ENCODE measurements around the gene GIGYF2. TPM values are rescaled to one million over a fixed set of nuclear protein-coding genes. Genes with fewer than 3 reads are reported as not detected.

GIGYF2 gene
- total RNA-seq, 1 experiment from 2014 or later, result 40.4 TPM

DNA sequence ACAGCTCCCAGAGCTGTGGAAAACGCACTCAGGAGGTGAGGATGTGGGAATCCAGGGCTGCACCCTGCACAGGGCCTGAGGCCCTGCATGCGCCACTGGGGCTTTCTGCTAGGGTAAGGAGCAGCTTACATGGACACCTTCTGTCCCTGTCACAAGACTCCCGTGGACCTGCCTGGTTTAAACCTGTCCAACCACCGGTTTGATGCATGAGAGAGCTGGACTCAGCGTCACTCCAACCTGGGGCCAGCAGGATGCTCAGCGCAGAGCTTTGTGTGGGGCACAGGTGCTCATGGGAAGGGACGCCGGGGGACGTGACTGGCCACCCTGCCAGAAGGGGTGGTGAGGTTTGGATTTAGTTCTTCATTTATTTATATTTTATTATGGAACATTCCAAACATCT lies 197.1 kb downstream of the GIGYF2 start:
- CTCF ChIA-PET, result no interaction called here
- intact Hi-C loops (cut with micrococcal nuclease; ENCODE audit: unreplicated experiment), result no loop called here
- Mint-ChIP-seq H3K9me3 (ENCODE audit: unreplicated experiment) (no peaks in the 10 kb centered on the region), H3K27ac (ENCODE audit: unreplicated experiment) (no peak overlapping the region), H3K4me1 (ENCODE audit: low read depth, unreplicated experiment) (no peaks in the 10 kb centered on the region), H3K36me3 (ENCODE audit: insufficient read depth, unreplicated experiment) (no peaks in the 10 kb centered on the region), H3K4me3 (ENCODE audit: unreplicated experiment) (no peak overlapping the region), H3K27me3 (ENCODE audit: insufficient read depth, unreplicated experiment) (no peaks in the 10 kb centered on the region)
- BruUV-seq (replicated peaks), result no TSS peak
- no peak overlapping the region for H3K4me3 ChIP-seq (ENCODE audit: low read depth, low read length)
- no peaks in the 10 kb centered on the region for H3K4me1 ChIP-seq
- H3K36me3 ChIP-seq (ENCODE audit: control insufficient read depth, insufficient read depth, low read length), result no peaks in the 10 kb centered on the region
- H3K27me3 ChIP-seq (replicated peaks; ENCODE audit: control insufficient read depth, insufficient read depth, low read length), result no peaks in the 10 kb centered on the region
- no peak for DNase-seq
- POLR2A ChIA-PET, result no interaction called here
- TF ChIP-seq, protein P1, sequence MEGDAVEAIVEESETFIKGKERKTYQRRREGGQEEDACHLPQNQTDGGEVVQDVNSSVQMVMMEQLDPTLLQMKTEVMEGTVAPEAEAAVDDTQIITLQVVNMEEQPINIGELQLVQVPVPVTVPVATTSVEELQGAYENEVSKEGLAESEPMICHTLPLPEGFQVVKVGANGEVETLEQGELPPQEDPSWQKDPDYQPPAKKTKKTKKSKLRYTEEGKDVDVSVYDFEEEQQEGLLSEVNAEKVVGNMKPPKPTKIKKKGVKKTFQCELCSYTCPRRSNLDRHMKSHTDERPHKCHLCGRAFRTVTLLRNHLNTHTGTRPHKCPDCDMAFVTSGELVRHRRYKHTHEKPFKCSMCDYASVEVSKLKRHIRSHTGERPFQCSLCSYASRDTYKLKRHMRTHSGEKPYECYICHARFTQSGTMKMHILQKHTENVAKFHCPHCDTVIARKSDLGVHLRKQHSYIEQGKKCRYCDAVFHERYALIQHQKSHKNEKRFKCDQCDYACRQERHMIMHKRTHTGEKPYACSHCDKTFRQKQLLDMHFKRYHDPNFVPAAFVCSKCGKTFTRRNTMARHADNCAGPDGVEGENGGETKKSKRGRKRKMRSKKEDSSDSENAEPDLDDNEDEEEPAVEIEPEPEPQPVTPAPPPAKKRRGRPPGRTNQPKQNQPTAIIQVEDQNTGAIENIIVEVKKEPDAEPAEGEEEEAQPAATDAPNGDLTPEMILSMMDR (IDR thresholded peaks at IDR 0.05; ENCODE audit: insufficient read depth in 1 of 2, low read depth in 1 of 2, low read length in 1 of 2, severe bottlenecking in 1 of 2, unreplicated experiment in 1 of 2), result no peak
- no peaks in the 10 kb centered on the region for H3K9me3 ChIP-seq

DNA sequence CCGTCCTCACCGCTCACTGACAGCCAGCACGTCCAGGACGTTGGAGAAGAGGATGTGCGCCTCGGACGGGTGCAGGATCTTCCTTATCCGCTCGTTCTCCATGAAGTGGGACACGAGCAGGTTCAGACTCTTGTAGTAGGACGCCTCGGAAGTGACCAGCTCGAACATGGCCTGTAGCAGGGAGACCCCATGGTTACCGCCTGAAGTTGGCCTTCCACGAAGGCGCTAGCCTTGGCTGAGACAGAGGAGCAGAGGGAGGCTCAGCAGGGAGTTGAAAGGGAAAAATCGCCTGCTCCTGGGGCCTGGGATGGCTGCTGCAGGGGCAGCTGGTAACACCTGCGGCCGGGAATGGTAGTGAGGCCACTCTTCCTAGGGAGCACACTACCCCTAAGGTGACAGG lies 197.6 kb downstream of the GIGYF2 start:
- Mint-ChIP-seq H3K9me3 (ENCODE audit: unreplicated experiment) (no peaks in the 10 kb centered on the region), H3K36me3 (ENCODE audit: insufficient read depth, unreplicated experiment) (no peaks in the 10 kb centered on the region), H3K4me3 (ENCODE audit: unreplicated experiment) (no peak overlapping the region), H3K27ac (ENCODE audit: unreplicated experiment) (no peak overlapping the region), H3K4me1 (ENCODE audit: low read depth, unreplicated experiment) (no peaks in the 10 kb centered on the region), H3K27me3 (ENCODE audit: insufficient read depth, unreplicated experiment) (no peaks in the 10 kb centered on the region)
- Histone ChIP-seq H3K36me3 (ENCODE audit: control insufficient read depth, insufficient read depth, low read length) (no peaks in the 10 kb centered on the region), H3K9me3 (no peaks in the 10 kb centered on the region), H3K4me1 (no peaks in the 10 kb centered on the region), H3K27me3 (replicated peaks; ENCODE audit: control insufficient read depth, insufficient read depth, low read length) (no peaks in the 10 kb centered on the region), H3K4me3 (ENCODE audit: low read depth, low read length) (no peak overlapping the region)
- TF ChIP-seq, protein P1 (IDR thresholded peaks at IDR 0.05; ENCODE audit: insufficient read depth in 1 of 2, low read depth in 1 of 2, low read length in 1 of 2, severe bottlenecking in 1 of 2, unreplicated experiment in 1 of 2), result no peak
- intact Hi-C loops (cut with micrococcal nuclease; ENCODE audit: unreplicated experiment), result no loop called here
- DNase-seq, result no peak
- BruUV-seq (replicated peaks), result no TSS peak
- CTCF ChIA-PET, result no interaction called here
- POLR2A ChIA-PET, result no interaction called here

DNA sequence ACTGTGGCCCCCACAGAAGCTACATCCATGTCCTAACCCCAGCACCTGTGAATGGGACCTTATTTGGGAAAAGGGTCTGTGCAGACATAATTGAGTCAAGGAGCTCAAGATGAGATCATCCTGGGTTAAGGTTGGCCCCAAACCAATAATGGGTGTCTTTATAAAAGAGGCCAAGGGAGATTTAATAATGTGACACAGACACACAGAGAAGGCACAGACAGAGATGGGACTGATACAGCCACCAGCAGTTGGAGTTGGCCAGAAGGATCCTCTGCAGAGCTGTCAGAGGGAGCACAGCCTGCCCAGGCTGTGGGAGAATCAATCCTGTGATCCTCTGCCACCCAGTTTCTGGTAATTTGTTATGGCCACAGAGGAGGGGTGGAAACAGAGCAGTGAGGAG lies 199.0 kb downstream of the GIGYF2 start:
- intact Hi-C loops (cut with micrococcal nuclease; ENCODE audit: unreplicated experiment), result no loop called here
- CTCF ChIA-PET, result no interaction called here

More for the DNA sequence above, 199.0 kb downstream of the GIGYF2 start:
- Mint-ChIP-seq H3K27ac (ENCODE audit: unreplicated experiment) (no peak overlapping the region), H3K9me3 (ENCODE audit: unreplicated experiment) (no peaks in the 10 kb centered on the region), H3K36me3 (ENCODE audit: insufficient read depth, unreplicated experiment) (no peaks in the 10 kb centered on the region), H3K4me3 (ENCODE audit: unreplicated experiment) (no peak overlapping the region), H3K4me1 (ENCODE audit: low read depth, unreplicated experiment) (no peaks in the 10 kb centered on the region), H3K27me3 (ENCODE audit: insufficient read depth, unreplicated experiment) (no peaks in the 10 kb centered on the region)
- H3K4me1 ChIP-seq, result no peaks in the 10 kb centered on the region
- H3K36me3 ChIP-seq (ENCODE audit: control insufficient read depth, insufficient read depth, low read length), result no peaks in the 10 kb centered on the region
- no peaks in the 10 kb centered on the region for H3K9me3 ChIP-seq
- DNase-seq, result no peak
- POLR2A ChIA-PET, result no interaction called here
- TF ChIP-seq, protein P1 (IDR thresholded peaks at IDR 0.05; ENCODE audit: insufficient read depth in 1 of 2, low read depth in 1 of 2, low read length in 1 of 2, severe bottlenecking in 1 of 2, unreplicated experiment in 1 of 2), result no peak
- no peak overlapping the region for H3K4me3 ChIP-seq (ENCODE audit: low read depth, low read length)
- H3K27me3 ChIP-seq (replicated peaks; ENCODE audit: control insufficient read depth, insufficient read depth, low read length), result no peaks in the 10 kb centered on the region
- BruUV-seq (replicated peaks), result no TSS peak
